AG04449 (cell line): ENCODE measurements around the gene SECISBP2L.

Experiments
- CTCF ChIA-PET: fragments of 350-600 bp; formaldehyde crosslinking; extraction: SDS; loops from one replicate; lab custom pipeline; 2021; ENCODE audit warnings: antibody characterized with exemption; lab: Yijun Ruan, JAX
- POLR2A ChIA-PET: fragments of 400-600, 350-600 bp; formaldehyde crosslinking; extraction: SDS; loops from one replicate; lab custom pipeline; 2020; ENCODE audit warnings: antibody characterized with exemption, inconsistent platforms; lab: Yijun Ruan, JAX
- DNase-seq: peaks from one replicate; pipeline ENCODE4 v3.0.0-alpha.2; 2010; ENCODE audit warnings: low read depth, low spot score
- H3K4me3 ChIP-seq: 2 replicates; pipeline ENCODE4 v1.5.1; 2011; ENCODE audit warnings: low read depth, mild to moderate bottlenecking, control low read depth, low read length
- CTCF ChIP-seq: IDR thresholded peaks from one replicate; pipeline ENCODE4 v1.5.1; 2011; ENCODE audit warnings: mild to moderate bottlenecking, moderate library complexity, low read length, control low read depth, inconsistent platforms; ENCODE audit not compliant: insufficient read depth; ENCODE audit errors: missing control alignments

The SECISBP2L gene

GRCh38 chr15:48985516-48985915, 60.7 kb downstream of the SECISBP2L start:
- no peak overlapping the region for H3K4me3 ChIP-seq
- CTCF ChIA-PET, result interaction anchor here (0.8 to 6.0 kb wide), 6 partner anchors 11 to 161 kb away, joined by 3 to 113 read pairs (median 6); partner anchors contain the start of gene SHC4
- TF ChIP-seq CTCF, result no peak
- POLR2A ChIA-PET, result interaction anchor here (1.5 kb wide), 1 partner anchor 10 kb away, joined by 4 read pairs; no protein-coding TSS in a partner anchor
- DNase-seq, result no peak

- ChIA-PET POLR2A (interaction anchor here (1.5 kb wide), 1 partner anchor 9 kb away, joined by 4 read pairs; no protein-coding TSS in a partner anchor), CTCF (interaction anchor here (0.7 to 6.0 kb wide), 8 partner anchors 10 to 160 kb away, joined by 3 to 113 read pairs (median 5); partner anchors contain the start of gene SHC4)
- TF ChIP-seq CTCF, result no peak
- DNase-seq, result no peak
- no peak overlapping the region for H3K4me3 ChIP-seq
Observed at GRCh38 chr15:48984811-48985352, 61.4 kb downstream of the SECISBP2L start.

GRCh38 chr15:48984021-48984710, 62.1 kb downstream of the SECISBP2L start:
- H3K4me3 ChIP-seq, result no peak overlapping the region
- CTCF ChIA-PET, result interaction anchor here (0.7 to 6.0 kb wide), 6 partner anchors 9 to 161 kb away, joined by 3 to 113 read pairs (median 6); no protein-coding TSS in a partner anchor

GRCh38 chr15:48983300-48983699, 62.9 kb downstream of the SECISBP2L start:
- no peak for DNase-seq
- CTCF ChIA-PET, result interaction anchor here (0.7 to 5.2 kb wide), 6 partner anchors 10 to 161 kb away, joined by 3 to 20 read pairs (median 6); no protein-coding TSS in a partner anchor
- no peak for TF ChIP-seq CTCF
- H3K4me3 ChIP-seq, result no peak overlapping the region
- POLR2A ChIA-PET, result interaction anchor here (0.7 kb wide), 1 partner anchor 12 kb away, joined by 3 read pairs; no protein-coding TSS in a partner anchor

More at GRCh38 chr15:48984021-48984710, 62.1 kb downstream of the SECISBP2L start:
- POLR2A ChIA-PET, result interaction anchor here (1.5 kb wide), 1 partner anchor 8 kb away, joined by 4 read pairs; no protein-coding TSS in a partner anchor
- no peak for TF ChIP-seq CTCF
- no peak for DNase-seq

GRCh38 chr15:48981941-48982340, 64.3 kb downstream of the SECISBP2L start:
- DNase-seq, result no peak
- ChIA-PET POLR2A (no interaction called here), CTCF (interaction anchor here (0.8 to 3.5 kb wide), 2 partner anchors 9 to 121 kb away, joined by 4 to 14 read pairs; no protein-coding TSS in a partner anchor)
- no peak overlapping the region for H3K4me3 ChIP-seq
- no peak for TF ChIP-seq CTCF

GRCh38 chr15:48978638-48979037, 67.6 kb downstream of the SECISBP2L start:
- no peak for DNase-seq
- no peak for TF ChIP-seq CTCF
- POLR2A ChIA-PET, result no interaction called here
- H3K4me3 ChIP-seq, result no peak overlapping the region
- CTCF ChIA-PET, result no interaction called here
